ENCODE data around the gene ACACA. TPM values are rescaled to one million over a fixed set of nuclear protein-coding genes. Genes with fewer than 3 reads are reported as not detected.

The ACACA gene
- total RNA-seq, 1 experiment from 2014 or later: 35.6 TPM

- no peak for DNase-seq (ENCODE audit: extremely low read depth, low read depth)
These were observed 295.9 kb downstream of the ACACA start for GRCh38 chr17:37110746-37111145.

GRCh38 chr17:37109731-37110710 lies 296.6 kb downstream of the ACACA start:
- DNase-seq (ENCODE audit: extremely low read depth, low read depth): no peak

GRCh38 chr17:37109106-37109505 lies 297.5 kb downstream of the ACACA start:
- no peak for DNase-seq (ENCODE audit: extremely low read depth, low read depth)

- DNase-seq (ENCODE audit: extremely low read depth, low read depth): no peak
These were observed 299.1 kb downstream of the ACACA start for GRCh38 chr17:37107406-37108083.

GRCh38 chr17:37106049-37106448 lies 300.6 kb downstream of the ACACA start:
- no peak for DNase-seq (ENCODE audit: extremely low read depth, low read depth)

- no peak for DNase-seq (ENCODE audit: extremely low read depth, low read depth)
These were observed 303.4 kb downstream of the ACACA start for GRCh38 chr17:37103231-37103630.

- DNase-seq (ENCODE audit: extremely low read depth, low read depth): no peak
These were observed 305.3 kb downstream of the ACACA start for GRCh38 chr17:37101306-37101705.

GRCh38 chr17:37100231-37100630 lies 306.4 kb downstream of the ACACA start:
- no peak for DNase-seq (ENCODE audit: extremely low read depth, low read depth)

- no peak for DNase-seq (ENCODE audit: extremely low read depth, low read depth)
These were observed 307.5 kb downstream of the ACACA start for GRCh38 chr17:37098910-37099664.

GRCh38 chr17:37098152-37098551 lies 308.5 kb downstream of the ACACA start:
- no peak for DNase-seq (ENCODE audit: extremely low read depth, low read depth)

GRCh38 chr17:37097154-37097553 lies 309.5 kb downstream of the ACACA start:
- DNase-seq (ENCODE audit: extremely low read depth, low read depth): no peak

GRCh38 chr17:37096071-37096470 lies 310.6 kb downstream of the ACACA start:
- DNase-seq (ENCODE audit: extremely low read depth, low read depth): no peak

- no peak for DNase-seq (ENCODE audit: extremely low read depth, low read depth)
These were observed 312.2 kb downstream of the ACACA start for GRCh38 chr17:37094391-37094790.

- no peak for DNase-seq (ENCODE audit: extremely low read depth, low read depth)
These were observed 313.9 kb downstream of the ACACA start for GRCh38 chr17:37092701-37093100.

GRCh38 chr17:37092071-37092470 lies 314.6 kb downstream of the ACACA start:
- DNase-seq (ENCODE audit: extremely low read depth, low read depth): no peak

- no peak for DNase-seq (ENCODE audit: extremely low read depth, low read depth)
These were observed 315.7 kb downstream of the ACACA start for GRCh38 chr17:37090941-37091340.

GRCh38 chr17:37089956-37090355 lies 316.7 kb downstream of the ACACA start:
- no peak for DNase-seq (ENCODE audit: extremely low read depth, low read depth)

GRCh38 chr17:37088913-37089312 lies 317.7 kb downstream of the ACACA start:
- no peak for DNase-seq (ENCODE audit: extremely low read depth, low read depth)

- no peak for DNase-seq (ENCODE audit: extremely low read depth, low read depth)
These were observed 318.2 kb downstream of the ACACA start for GRCh38 chr17:37088459-37088858.

GRCh38 chr17:37087683-37088082 lies 319.0 kb downstream of the ACACA start:
- DNase-seq (ENCODE audit: extremely low read depth, low read depth): no peak

GRCh38 chr17:37086948-37087347 lies 319.7 kb downstream of the ACACA start:
- DNase-seq (ENCODE audit: extremely low read depth, low read depth): no peak

Measured in NCI-H460 (cell line).